ENCODE measurements around the gene FKRP. TPM values are rescaled to one million over a fixed set of nuclear protein-coding genes. Genes with fewer than 3 reads are reported as not detected.
A peak's percentile ranks its signal among the peaks of the same experiment; 100 is the strongest.

Gene FKRP
- total and polyA plus RNA-seq, 2 donors from 2014 or later: 11.8 to 20.5 TPM

DNA sequence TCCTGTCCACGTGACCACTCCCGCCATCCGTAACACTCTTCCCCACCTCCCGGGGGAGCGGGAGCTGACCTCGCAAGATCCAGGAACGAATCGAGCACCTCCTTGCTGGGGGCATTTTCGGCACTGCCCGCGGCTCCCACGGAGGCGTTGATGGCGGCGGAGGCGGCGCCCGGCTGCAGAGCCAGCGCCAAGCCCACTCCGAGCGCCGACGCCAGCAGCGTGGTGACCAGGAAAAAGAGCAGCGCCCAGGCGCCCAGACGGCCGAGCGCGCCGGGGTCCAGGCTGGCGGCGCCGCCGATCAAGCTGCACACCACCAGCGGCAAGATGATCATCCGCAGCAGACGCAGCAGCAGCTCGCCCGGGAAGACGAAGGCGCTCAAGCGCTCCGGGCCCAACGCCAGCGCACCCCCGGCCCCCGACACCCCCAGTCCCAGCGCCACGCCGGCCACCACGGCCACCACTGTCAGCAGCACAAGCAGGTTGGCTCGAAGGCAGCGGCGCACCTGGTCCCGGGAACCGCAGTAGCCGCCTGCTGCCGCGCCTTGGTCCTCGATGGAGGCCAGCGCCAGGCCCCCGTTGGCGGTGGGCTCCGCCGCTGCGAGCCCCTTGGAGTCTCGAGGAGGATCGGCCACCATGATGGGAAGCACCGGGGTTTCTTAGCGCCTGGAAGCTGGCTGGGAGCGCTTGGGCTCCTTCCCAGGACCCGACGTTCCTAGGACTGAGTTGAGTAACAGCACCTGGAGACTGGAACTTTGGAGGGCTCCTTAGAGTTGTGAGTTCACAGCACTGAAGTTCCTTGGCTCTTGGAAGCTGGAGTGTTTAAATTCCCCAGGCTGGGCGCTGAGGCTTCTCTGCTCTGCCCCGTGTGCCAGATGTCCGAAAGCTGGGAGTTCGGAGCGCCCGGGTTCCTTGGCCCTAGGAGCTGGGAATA is 41.7 kb downstream of the FKRP start:
- TF ChIP-seq, protein P1, sequence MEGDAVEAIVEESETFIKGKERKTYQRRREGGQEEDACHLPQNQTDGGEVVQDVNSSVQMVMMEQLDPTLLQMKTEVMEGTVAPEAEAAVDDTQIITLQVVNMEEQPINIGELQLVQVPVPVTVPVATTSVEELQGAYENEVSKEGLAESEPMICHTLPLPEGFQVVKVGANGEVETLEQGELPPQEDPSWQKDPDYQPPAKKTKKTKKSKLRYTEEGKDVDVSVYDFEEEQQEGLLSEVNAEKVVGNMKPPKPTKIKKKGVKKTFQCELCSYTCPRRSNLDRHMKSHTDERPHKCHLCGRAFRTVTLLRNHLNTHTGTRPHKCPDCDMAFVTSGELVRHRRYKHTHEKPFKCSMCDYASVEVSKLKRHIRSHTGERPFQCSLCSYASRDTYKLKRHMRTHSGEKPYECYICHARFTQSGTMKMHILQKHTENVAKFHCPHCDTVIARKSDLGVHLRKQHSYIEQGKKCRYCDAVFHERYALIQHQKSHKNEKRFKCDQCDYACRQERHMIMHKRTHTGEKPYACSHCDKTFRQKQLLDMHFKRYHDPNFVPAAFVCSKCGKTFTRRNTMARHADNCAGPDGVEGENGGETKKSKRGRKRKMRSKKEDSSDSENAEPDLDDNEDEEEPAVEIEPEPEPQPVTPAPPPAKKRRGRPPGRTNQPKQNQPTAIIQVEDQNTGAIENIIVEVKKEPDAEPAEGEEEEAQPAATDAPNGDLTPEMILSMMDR (IDR thresholded peaks at IDR 0.05; ENCODE audit: borderline replicate concordance, extremely low read depth, insufficient read depth): no peak
- peak overlapping the region; percentile 21 to 88 (median 77) for H3K9ac ChIP-seq (ENCODE audit: low read length in 3 of 3)
- intact Hi-C loops (cut with DNase I): no loop called here

DNA sequence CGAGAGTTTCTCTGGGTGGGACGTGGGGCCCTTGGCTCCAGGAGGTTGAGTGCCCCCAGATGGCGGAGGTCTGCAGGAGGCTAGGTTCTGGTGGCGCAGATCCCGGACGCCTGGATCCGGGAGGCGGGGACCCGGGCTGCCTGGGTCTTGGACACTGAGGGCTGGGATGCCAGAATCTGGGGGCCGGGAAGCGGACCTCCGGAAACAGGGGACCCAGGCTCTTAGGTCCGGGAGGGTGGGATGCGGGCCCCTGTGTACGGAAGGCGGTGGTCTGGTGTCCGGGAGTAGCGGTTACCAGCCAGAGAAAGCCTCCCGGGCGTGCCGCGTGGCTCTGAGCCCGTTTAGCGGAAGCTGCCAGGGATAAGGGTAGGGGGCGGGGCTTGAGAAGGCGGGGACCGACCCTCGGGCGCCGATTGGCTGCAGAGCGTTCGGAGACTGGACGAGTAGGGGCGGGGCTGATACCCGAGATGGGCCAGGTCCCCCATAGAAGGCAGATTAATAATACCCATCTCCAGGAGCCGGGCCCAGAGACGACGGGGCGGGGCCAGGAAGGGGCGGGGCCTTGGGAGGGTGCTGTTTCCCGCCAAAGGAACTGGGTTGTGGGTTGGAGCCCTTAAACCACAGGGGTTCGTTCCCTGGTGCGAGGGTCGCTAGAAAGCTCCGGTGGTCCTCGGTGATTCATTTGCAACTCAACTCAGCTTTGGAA is 42.6 kb downstream of the FKRP start, which contains the start of gene SLC1A5:
Gene SLC1A5, minus strand, starts transcription at position 333 of the 706 bp plus-strand sequence. CDS start 629 bp downstream, outside the sequence.
- intact Hi-C loops (cut with DNase I): no loop called here
- DNase-seq (peak; percentile 96 to 99 (median 97)), FAIRE-seq (no peak)
- H3K4me1 ChIP-seq (ENCODE audit: control insufficient read depth in 2 of 3, insufficient read depth in 2 of 3, low read depth in 1 of 3, low read length in 3 of 3): peaks cover 3 to 28% (median 21%) of the 10 kb centered on the region in 3 donors
- H3K27ac ChIP-seq (ENCODE audit: low read depth in 2 of 2, low read length in 2 of 2): peak within 1 kb of the TSS; percentile 88 to 90
- H3K36me3 ChIP-seq (ENCODE audit: control insufficient read depth in 2 of 3, insufficient read depth in 3 of 3, low read length in 3 of 3): no peaks in the 10 kb centered on the region
- TF ChIP-seq, protein P1 (IDR thresholded peaks at IDR 0.05; ENCODE audit: borderline replicate concordance, extremely low read depth, insufficient read depth): no peak
- no peaks in the 10 kb centered on the region for H3K27me3 ChIP-seq (ENCODE audit: control insufficient read depth, insufficient read depth, low read length)
- no peaks in the 10 kb centered on the region for H3K9me3 ChIP-seq (ENCODE audit: control insufficient read depth in 2 of 3, insufficient read depth in 1 of 3, low read length in 3 of 3)
- H3K4me3 ChIP-seq (ENCODE audit: low read length in 3 of 3): peak within 1 kb of the TSS; percentile 59 to 72 (median 61)
- peak within 1 kb of the TSS; percentile 13 to 88 (median 77) for H3K9ac ChIP-seq (ENCODE audit: low read length in 3 of 3)

More for the DNA sequence above, 41.7 kb downstream of the FKRP start:
- no peaks in the 10 kb centered on the region for H3K27me3 ChIP-seq (ENCODE audit: control insufficient read depth, insufficient read depth, low read length)
- H3K27ac ChIP-seq (ENCODE audit: low read depth in 2 of 2, low read length in 2 of 2): peak overlapping the region; percentile 88 to 90
- H3K4me3 ChIP-seq (ENCODE audit: low read length in 3 of 3): peak overlapping the region; percentile 59 to 72 (median 61)
- H3K4me1 ChIP-seq (ENCODE audit: control insufficient read depth in 2 of 3, insufficient read depth in 2 of 3, low read depth in 1 of 3, low read length in 3 of 3): peaks cover 3 to 29% (median 22%) of the 10 kb centered on the region in 3 donors
- DNase-seq (peak; percentile 59 to 90 (median 75)), FAIRE-seq (no peak)
- peaks cover 0 to 2% (median 0%) of the 10 kb centered on the region in 3 donors for H3K36me3 ChIP-seq (ENCODE audit: control insufficient read depth in 2 of 3, insufficient read depth in 3 of 3, low read length in 3 of 3)
- no peaks in the 10 kb centered on the region for H3K9me3 ChIP-seq (ENCODE audit: control insufficient read depth in 2 of 3, insufficient read depth in 1 of 3, low read length in 3 of 3)

DNA sequence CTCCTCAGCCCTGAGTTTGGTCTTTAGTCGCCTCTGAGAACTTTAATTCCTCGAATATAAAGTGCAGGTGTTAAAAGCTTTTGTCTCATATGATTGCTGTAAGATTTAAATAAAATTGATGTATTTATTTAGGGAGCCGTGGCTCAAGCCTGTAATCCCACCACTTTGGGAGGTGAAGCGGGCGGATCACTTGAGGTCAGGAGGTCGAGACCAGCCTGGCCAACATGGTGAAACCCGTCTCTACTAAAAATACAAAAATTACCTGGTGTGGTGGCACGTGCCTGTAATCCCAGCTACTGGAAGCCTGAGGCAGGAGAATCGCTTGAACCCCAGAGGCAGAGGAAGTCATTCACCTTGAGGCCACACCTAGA is 43.1 kb downstream of the FKRP start:
- Histone ChIP-seq H3K9ac (ENCODE audit: low read length in 3 of 3) (no peak overlapping the region), H3K9me3 (ENCODE audit: control insufficient read depth in 2 of 3, insufficient read depth in 1 of 3, low read length in 3 of 3) (no peaks in the 10 kb centered on the region), H3K4me3 (ENCODE audit: low read length in 3 of 3) (no peak overlapping the region), H3K36me3 (ENCODE audit: control insufficient read depth in 2 of 3, insufficient read depth in 3 of 3, low read length in 3 of 3) (no peaks in the 10 kb centered on the region), H3K27me3 (ENCODE audit: control insufficient read depth, insufficient read depth, low read length) (no peaks in the 10 kb centered on the region), H3K27ac (ENCODE audit: low read depth in 2 of 2, low read length in 2 of 2) (no peak overlapping the region), H3K4me1 (ENCODE audit: control insufficient read depth in 2 of 3, insufficient read depth in 2 of 3, low read depth in 1 of 3, low read length in 3 of 3) (peaks cover 3 to 25% (median 16%) of the 10 kb centered on the region in 3 donors)
- TF ChIP-seq, protein P1 (IDR thresholded peaks at IDR 0.05; ENCODE audit: borderline replicate concordance, extremely low read depth, insufficient read depth): no peak
- intact Hi-C loops (cut with DNase I): no loop called here
- no peak for DNase-seq
- no peak for FAIRE-seq
